Fibroblast of lung (primary cell): ENCODE measurements around the gene MLXIPL. TPM values are rescaled to one million over a fixed set of nuclear protein-coding genes. Genes with fewer than 3 reads are reported as not detected.
A peak's percentile ranks its signal among the peaks of the same experiment; 100 is the strongest.

Experiments used
- DNase-seq, 2 donors: peaks; one replicate each; pipeline versions ENCODE4 v3.0.0 to v3.0.0-alpha.2; 2010; ENCODE audit warnings: low read depth in 2 of 2
- H2AFZ ChIP-seq: 2 replicates; pipeline ENCODE4 v1.5.1; 2012; ENCODE audit warnings: low read length, control low read depth, inconsistent platforms
- H3K27ac ChIP-seq: 2 replicates; pipeline ENCODE4 v1.5.1; 2011; ENCODE audit warnings: low read length, control low read depth; ENCODE audit not compliant: insufficient read depth
- H3K27me3 ChIP-seq: 2 replicates; pipeline ENCODE4 v1.5.1; 2011; ENCODE audit warnings: mild to moderate bottlenecking, low read length; ENCODE audit not compliant: control insufficient read depth, insufficient read depth
- H3K36me3 ChIP-seq: 2 replicates; pipeline ENCODE4 v1.5.1; 2011; ENCODE audit warnings: low read length; ENCODE audit not compliant: control insufficient read depth, insufficient read depth
- H3K4me1 ChIP-seq: 2 replicates; pipeline ENCODE4 v1.5.1; 2011; ENCODE audit warnings: low read length; ENCODE audit not compliant: control insufficient read depth, insufficient read depth; ENCODE audit errors: extremely low read depth
- H3K4me2 ChIP-seq: 2 replicates; pipeline ENCODE4 v1.5.1; 2011; ENCODE audit warnings: low read length, control low read depth; ENCODE audit not compliant: insufficient read depth; ENCODE audit errors: extremely low read depth
- H3K4me3 ChIP-seq, 4 experiments: fragments of 200-600 bp in 1 of 4; sonication (generic) in 1 of 4; replicated peaks in 1 of 4; 2 replicates each; pipeline ENCODE4 v1.5.1; 2011 to 2016; ENCODE audit warnings: low read length in 4 of 4, low read depth in 3 of 4, mild to moderate bottlenecking in 3 of 4, control low read depth in 2 of 4, inconsistent platforms in 1 of 4, mixed read lengths in 1 of 4; ENCODE audit not compliant: insufficient read depth in 1 of 4; ENCODE audit errors: control extremely low read depth in 1 of 4
- H3K79me2 ChIP-seq: 2 replicates; pipeline ENCODE4 v1.5.1; 2012; ENCODE audit warnings: mild to moderate bottlenecking, low read length, inconsistent platforms; ENCODE audit not compliant: control insufficient read depth, insufficient read depth
- H3K9ac ChIP-seq: 2 replicates; pipeline ENCODE4 v1.5.1; 2011; ENCODE audit warnings: mild to moderate bottlenecking, low read length, control low read depth; ENCODE audit not compliant: insufficient read depth
- H3K9me3 ChIP-seq: 2 replicates; pipeline ENCODE4 v1.5.1; 2012; ENCODE audit warnings: low read depth, low read length; ENCODE audit not compliant: control insufficient read depth, insufficient read depth
- H4K20me1 ChIP-seq: 2 replicates; pipeline ENCODE4 v1.5.1; 2011; ENCODE audit warnings: low read length; ENCODE audit not compliant: control insufficient read depth, insufficient read depth; ENCODE audit errors: extremely low read depth
- CTCF ChIP-seq, 2 donors: IDR thresholded peaks in 1 of 2; conservative IDR thresholded peaks in 1 of 2; 1 replicate in 1 of 2; 2 replicates in 1 of 2; pipeline ENCODE4 v1.5.1; 2011 to 2012; ENCODE audit warnings: low read length in 2 of 2, control low read depth in 1 of 2, inconsistent platforms in 1 of 2, low read depth in 1 of 2, mild to moderate bottlenecking in 1 of 2
- EZH2 ChIP-seq: IDR thresholded peaks from 2 replicates; pipeline ENCODE4 v1.5.1; 2012; ENCODE audit warnings: low read length, control low read depth, mild to moderate bottlenecking; ENCODE audit errors: missing control alignments
- polyA plus RNA-seq, 2 donors: library from polyadenylated mRNA; depleted of rRNA in 1 of 2; stranded (reverse) in 1 of 2; unstranded in 1 of 2; fragments of >200 nt; gene quantifications; 2 replicates each; pipeline ENCODE4 v1.2.1, GENCODE V29; 2011 to 2012; ENCODE audit warnings: missing spikeins in 1 of 2
- total RNA-seq: library from RNA; depleted of rRNA; stranded (reverse); fragments of >200 nt; gene quantifications from 2 replicates; pipeline ENCODE4 v1.2.1, GENCODE V29; 2014

The MLXIPL gene
- total and polyA plus RNA-seq, 2 donors (not counting 1 experiment from before 2014, with no cell fraction given), result not detected

- H3K36me3 ChIP-seq, result no peaks in the 10 kb centered on the region
- no peak for TF ChIP-seq CTCF (conservative IDR thresholded peaks at IDR 0.05 in 1 of 2, IDR thresholded peaks at IDR 0.05 in 1 of 2; ENCODE audit: low read depth in 1 of 2, low read length in 2 of 2)
- peak; percentile 52 for TF ChIP-seq EZH2
- H3K27ac ChIP-seq, result no peak overlapping the region
- no peaks in the 10 kb centered on the region for H3K4me1 ChIP-seq
- DNase-seq, result no peak
- H3K27me3 ChIP-seq, result peaks cover 32% of the 10 kb centered on the region
- H3K9me3 ChIP-seq, result no peaks in the 10 kb centered on the region
- no peak overlapping the region for H3K9ac ChIP-seq
- H2AFZ ChIP-seq, result no peak overlapping the region
- H3K79me2 ChIP-seq, result no peaks in the 10 kb centered on the region
- H3K4me3 ChIP-seq, result no peak overlapping the region
- H4K20me1 ChIP-seq, result no peaks in the 10 kb centered on the region
- H3K4me2 ChIP-seq, result no peak overlapping the region
Observed at GRCh38 chr7:73628504-73628903, 4.2 kb upstream of the MLXIPL start.

GRCh38 chr7:73626814-73627213, 2.5 kb upstream of the MLXIPL start:
- Histone ChIP-seq H3K9me3 (no peaks in the 10 kb centered on the region), H3K4me3 (no peak overlapping the region), H3K4me2 (no peak overlapping the region), H3K4me1 (no peaks in the 10 kb centered on the region), H3K79me2 (no peaks in the 10 kb centered on the region), H2AFZ (no peak overlapping the region), H3K9ac (no peak overlapping the region), H4K20me1 (no peaks in the 10 kb centered on the region), H3K27ac (no peak overlapping the region), H3K36me3 (no peaks in the 10 kb centered on the region), H3K27me3 (peaks cover 38% of the 10 kb centered on the region)
- DNase-seq, result no peak
- TF ChIP-seq EZH2 (no peak), CTCF (conservative IDR thresholded peaks at IDR 0.05 in 1 of 2, IDR thresholded peaks at IDR 0.05 in 1 of 2; ENCODE audit: low read depth in 1 of 2, low read length in 2 of 2) (peak in 1 of 2 donors; percentile 12)

DNA sequence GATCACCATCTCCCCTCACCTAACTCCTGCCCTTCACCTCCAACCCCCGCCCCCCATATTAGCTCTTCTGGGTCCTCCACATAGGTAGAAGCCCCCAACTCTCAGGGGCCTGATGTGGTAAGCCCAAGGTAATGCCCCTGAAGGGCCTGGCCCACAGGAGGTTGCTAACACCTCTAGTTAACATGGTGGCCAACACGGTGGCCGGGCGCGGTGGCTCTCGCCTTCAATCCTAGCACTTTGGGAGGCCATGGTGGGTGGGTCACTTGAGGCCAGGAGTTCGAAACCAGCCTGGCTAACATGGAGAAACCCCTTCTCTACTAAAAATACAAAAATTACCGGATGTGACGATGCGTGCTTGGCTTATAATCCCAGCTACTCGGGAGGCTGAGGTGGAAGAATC, 954 bp upstream of the MLXIPL start:
- no peak overlapping the region for H3K4me3 ChIP-seq
- DNase-seq, result no peak
- TF ChIP-seq CTCF (conservative IDR thresholded peaks at IDR 0.05 in 1 of 2, IDR thresholded peaks at IDR 0.05 in 1 of 2; ENCODE audit: low read depth in 1 of 2, low read length in 2 of 2) (no peak), EZH2 (no peak)
- H4K20me1 ChIP-seq, result no peaks in the 10 kb centered on the region
- peaks cover 41% of the 10 kb centered on the region for H3K27me3 ChIP-seq
- H3K4me2 ChIP-seq, result no peak overlapping the region
- no peaks in the 10 kb centered on the region for H3K9me3 ChIP-seq
- H3K79me2 ChIP-seq, result no peaks in the 10 kb centered on the region
- H3K9ac ChIP-seq, result no peak overlapping the region
- no peaks in the 10 kb centered on the region for H3K4me1 ChIP-seq
- no peak overlapping the region for H2AFZ ChIP-seq
- H3K36me3 ChIP-seq, result no peaks in the 10 kb centered on the region
- H3K27ac ChIP-seq, result no peak overlapping the region
